K562 (cell line): Measurements from ENCODE around the gene LAPTM5. TPM values are rescaled to one million over a fixed set of nuclear protein-coding genes. Genes with fewer than 3 reads are reported as not detected.

Experiments
- ATAC-seq: fragments of 200-7000 bp; cut with Tn5 transposase; 3 replicates; pipeline ENCODE4 v1.9.1; 2020; ENCODE audit warnings: moderate library complexity
- BruUV-seq: library from RNA; stranded (reverse); fragments of 400-500 nt; replicated peaks from 2 replicates; lab custom pipeline; 2021; lab: Mats Ljungman, UMichigan
- CTCF ChIA-PET: fragments of 300-600 bp; formaldehyde crosslinking; extraction: SDS; loops from one replicate; lab custom pipeline; 2021; ENCODE audit warnings: low intra/inter-chr PET ratio; lab: Yijun Ruan, JAX
- POLR2A ChIA-PET: fragments of 300-600, 350-650 bp; sonication (Branson Sonifier 250); formaldehyde crosslinking; extraction: SDS; loops from one replicate; lab custom pipeline; 2021; ENCODE audit warnings: antibody characterized with exemption, inconsistent platforms; lab: Yijun Ruan, JAX
- DNase-seq, 4 experiments: peaks; one replicate each; pipeline versions ENCODE4 v3.0.0 to v3.0.0-alpha.2; 2011 to 2018; ENCODE audit warnings: low spot score in 3 of 4, mixed read lengths in 3 of 4; ENCODE audit errors: extremely low read depth in 1 of 4
- FAIRE-seq: peaks from 2 replicates; lab custom pipeline; 2011; peaks lifted over from hg19 to GRCh38; lab: Jason Lieb, UNC
- H2AFZ ChIP-seq: 2 replicates; pipeline ENCODE4 v1.6.0; 2011; ENCODE audit warnings: low read depth, low read length, control low read depth, inconsistent platforms
- H3K27ac ChIP-seq: fragments of 200-600 bp; 3 replicates; pipeline ENCODE4 v1.8.0; 2011; ENCODE audit warnings: low read depth, mild to moderate bottlenecking, control low read depth, inconsistent platforms, low read length, moderate library complexity, mixed read lengths; ENCODE audit errors: extremely low read depth
- H3K27me3 ChIP-seq, 2 experiments: fragments of 300-600 bp in 1 of 2; 2 replicates in 1 of 2; 3 replicates in 1 of 2; pipeline versions ENCODE4 v1.6.0 to v1.8.0; 2011; ENCODE audit warnings: inconsistent platforms in 2 of 2, low read length in 2 of 2, mild to moderate bottlenecking in 1 of 2, mixed read lengths in 1 of 2, moderate library complexity in 1 of 2; ENCODE audit not compliant: control insufficient read depth in 2 of 2, insufficient read depth in 2 of 2
- H3K36me3 ChIP-seq: fragments of 300-600 bp; 3 replicates; pipeline ENCODE4 v1.8.0; 2011; ENCODE audit warnings: mild to moderate bottlenecking, low read length, inconsistent platforms; ENCODE audit not compliant: control insufficient read depth, insufficient read depth
- H3K4me1 ChIP-seq, 2 experiments: fragments of 200-600 bp in 1 of 2; replicated peaks in 1 of 2; 2 replicates in 1 of 2; 3 replicates in 1 of 2; pipeline versions ENCODE4 v1.5.1 to v1.8.0; 2011; ENCODE audit warnings: inconsistent platforms in 2 of 2, low read length in 2 of 2, mild to moderate bottlenecking in 1 of 2, mixed read lengths in 1 of 2, moderate library complexity in 1 of 2; ENCODE audit not compliant: control insufficient read depth in 2 of 2, insufficient read depth in 2 of 2
- H3K4me2 ChIP-seq: 2 replicates; pipeline ENCODE4 v1.6.1; 2011; ENCODE audit warnings: low read length, control low read depth, inconsistent platforms, mixed read lengths; ENCODE audit not compliant: insufficient read depth
- H3K4me3 ChIP-seq: fragments of 200-600 bp; sonication (generic), shearing (Covaris generic); 2 replicates; pipeline ENCODE4 v1.5.1; 2016; ENCODE audit warnings: control low read depth, inconsistent platforms
- H3K79me2 ChIP-seq: fragments of 200-600 bp; 3 replicates; pipeline ENCODE4 v1.8.0; 2011; ENCODE audit warnings: low read length, inconsistent platforms; ENCODE audit not compliant: control insufficient read depth, insufficient read depth
- H3K9ac ChIP-seq, 2 experiments: 2 replicates each; pipeline versions ENCODE4 v1.6.0 to v1.6.1; 2011; ENCODE audit warnings: low read depth in 2 of 2, low read length in 2 of 2, control low read depth in 1 of 2, inconsistent platforms in 1 of 2, mild to moderate bottlenecking in 1 of 2, mixed read lengths in 1 of 2; ENCODE audit not compliant: insufficient read depth in 1 of 2
- H3K9me1 ChIP-seq: one replicate; pipeline ENCODE4 v1.6.0; 2011; ENCODE audit warnings: inconsistent platforms, mild to moderate bottlenecking, low read length, moderate library complexity; ENCODE audit not compliant: control insufficient read depth, insufficient read depth
- H3K9me3 ChIP-seq: replicated peaks from 2 replicates; pipeline ENCODE4 v1.5.1; 2011; ENCODE audit warnings: low read depth, low read length, inconsistent platforms; ENCODE audit not compliant: control insufficient read depth, insufficient read depth
- H4K20me1 ChIP-seq: replicated peaks from 2 replicates; pipeline ENCODE4 v1.6.1; 2011; ENCODE audit warnings: low read length, inconsistent platforms, mixed read lengths; ENCODE audit not compliant: control insufficient read depth, insufficient read depth
- BCOR ChIP-seq: fragments of 450-650 bp; IDR thresholded peaks from 2 replicates; pipeline ENCODE4 v1.6.1; 2016
- ESRRA ChIP-seq: fragments of 450-650 bp; IDR thresholded peaks from 2 replicates; pipeline ENCODE4 v1.6.1; 2014; ENCODE audit warnings: low read depth, mild to moderate bottlenecking, moderate library complexity, borderline replicate concordance
- GABPB1 ChIP-seq: sonication (generic); formaldehyde crosslinking; IDR thresholded peaks from 2 replicates; pipeline ENCODE4 v1.8.0; 2022; ENCODE audit warnings: mild to moderate bottlenecking, missing genetic modification reagents
- HDAC2 ChIP-seq: fragments of 450-650 bp; IDR thresholded peaks from 2 replicates; pipeline ENCODE4 v1.6.1; 2016; ENCODE audit warnings: mild to moderate bottlenecking
- KDM1A ChIP-seq, 2 experiments: fragments of 450-650 bp; IDR thresholded peaks; 2 replicates each; pipeline ENCODE4 v1.6.1; 2016; ENCODE audit warnings: mild to moderate bottlenecking in 2 of 2
- KDM2B ChIP-seq: fragments of 250-450 bp; sonication (Bioruptor Pico); IDR thresholded peaks from 2 replicates; pipeline ENCODE4 v1.8.0; 2021; ENCODE audit warnings: mild to moderate bottlenecking, moderate library complexity
- MEIS2 ChIP-seq: fragments of 450-650 bp; IDR thresholded peaks from 2 replicates; pipeline ENCODE4 v1.6.1; 2014; ENCODE audit warnings: mild to moderate bottlenecking; ENCODE audit not compliant: partially characterized antibody
- NCOA6 ChIP-seq: fragments of 450-650 bp; IDR thresholded peaks from 2 replicates; pipeline ENCODE4 v1.6.1; 2017; ENCODE audit warnings: mild to moderate bottlenecking
- RBM25 ChIP-seq: fragments of 200-400 bp; formaldehyde crosslinking; IDR thresholded peaks from 2 replicates; pipeline ENCODE4 v1.6.1; 2018; ENCODE audit warnings: low read length, low read depth, moderate library complexity; ENCODE audit not compliant: severe bottlenecking
- RCOR1 ChIP-seq, 2 experiments: IDR thresholded peaks; 2 replicates each; pipeline ENCODE4 v1.6.1; 2012; ENCODE audit warnings: low read depth in 2 of 2, low read length in 2 of 2, borderline replicate concordance in 1 of 2, improper control_type of control experiment in 1 of 2
- TGIF2 ChIP-seq: sonication (generic); formaldehyde crosslinking; IDR thresholded peaks from 2 replicates; pipeline ENCODE4 v1.8.1; 2022; ENCODE audit warnings: mild to moderate bottlenecking, missing genetic modification reagents, moderate library complexity
- TRIM28 ChIP-seq: fragments of 450-650 bp; IDR thresholded peaks from 2 replicates; pipeline ENCODE4 v1.6.1; 2017
- USF1 ChIP-seq: sonication (generic); formaldehyde crosslinking; IDR thresholded peaks from 2 replicates; pipeline ENCODE4 v1.9.0; 2022; ENCODE audit warnings: mild to moderate bottlenecking, missing genetic modification reagents
- ZFP1 ChIP-seq: fragments of 450-650 bp; formaldehyde crosslinking; IDR thresholded peaks from 2 replicates; pipeline ENCODE4 v1.4.0; 2020; ENCODE audit warnings: mild to moderate bottlenecking, mixed read lengths
- ZFP36 ChIP-seq: fragments of 150-350 bp; IDR thresholded peaks from 2 replicates; pipeline ENCODE4 v1.6.1; 2018; ENCODE audit warnings: low read length, low read depth; ENCODE audit not compliant: partially characterized antibody
- ZNF24 ChIP-seq: fragments of 450-650 bp; IDR thresholded peaks from 2 replicates; pipeline ENCODE4 v1.6.1; 2016
- ZNF561 ChIP-seq: fragments of 450-650 bp; formaldehyde crosslinking; conservative IDR thresholded peaks from 2 replicates; pipeline ENCODE4 v1.4.0; 2020; ENCODE audit warnings: mild to moderate bottlenecking, moderate library complexity
- ZZZ3 ChIP-seq: fragments of 450-650 bp; IDR thresholded peaks from 2 replicates; pipeline ENCODE4 v1.6.1; 2016; ENCODE audit warnings: antibody characterized with exemption, mild to moderate bottlenecking, moderate library complexity
- WGBS: fragments of 100-300 bp; shearing (Covaris generic); methylation state at CpG from one replicate; pipeline ENCODE4 v1.1.6; 2016; ENCODE audit warnings: low coverage, mixed read lengths; ENCODE audit not compliant: insufficient coverage; ENCODE audit errors: missing lambda C conversion rate; 5-methylcytosine and 5-hydroxymethylcytosine counted together
- in situ Hi-C: fragments of 300-500 bp; cut with MboI; formaldehyde crosslinking; loops from 4 replicates; pipeline ENCODE4 v1.15.0; 2018; ENCODE audit warnings: inconsistent platforms, mixed read lengths
- intact Hi-C: fragments of 100-400 bp; cut with micrococcal nuclease; formaldehyde crosslinking; loops from 2 replicates; pipeline ENCODE4 v1.14.2; 2022
- polyA plus RNA-seq, 8 experiments: library from polyadenylated mRNA; depleted of rRNA in 4 of 8; stranded (reverse) in 5 of 8; unstranded in 3 of 8; fragments of >200 nt; fragmentation: Nextera tagmentation in 2 of 8; fragmentation: Illumina TruSeq in 1 of 8; extraction: Ambion mirVana in 2 of 8; extraction: Trizol in 1 of 8; gene quantifications; 2 replicates each; pipeline versions ENCODE4 v1.2.1 to v1.2.3, GENCODE V29; 2011 to 2014; ENCODE audit warnings: inconsistent platforms in 1 of 8, missing spikeins in 1 of 8
- total RNA-seq, 7 experiments: library from RNA; depleted of rRNA in 6 of 7; stranded (reverse); fragments of >200 nt in 6 of 7; fragmentation: Illumina TruSeq in 2 of 7; extraction: Trizol in 2 of 7; gene quantifications; 2 replicates each; pipeline versions ENCODE4 v1.2.1 to v1.2.3, GENCODE V29; 2011 to 2021; ENCODE audit warnings: low replicate concordance in 1 of 7

LAPTM5 gene
- total and polyA plus RNA-seq, 9 of the 15 experiments (the other 6 are each of a cell fraction or from before 2014, with no cell fraction given) = 2.4 to 47.3 (median 20.3) TPM

GRCh38 chr1:30742300-30742962 lies 15.1 kb downstream of the LAPTM5 start:
- Histone ChIP-seq H3K9me1 (no peaks in the 10 kb centered on the region), H3K4me2 (no peak overlapping the region), H3K79me2 (no peaks in the 10 kb centered on the region; the same call in 2 of the 3 replicates), H3K27me3 (no peaks in the 10 kb centered on the region), H3K36me3 (no peaks in the 10 kb centered on the region; the same call in 2 of the 3 replicates), H3K9me3 (peaks cover 9% of the 10 kb centered on the region), H2AFZ (no peak overlapping the region), H3K27ac (no peak overlapping the region), H3K9ac (peak overlapping the region in 1 of 2 experiments; percentile 42; a peak in 1 of 4 replicates), H3K4me3 (no peak overlapping the region), H4K20me1 (no peaks in the 10 kb centered on the region), H3K4me1 (peaks cover 48 to 60% of the 10 kb centered on the region in 2 experiments)
- in situ Hi-C loops (no loop called here), intact Hi-C loops (no loop called here)
- POLR2A ChIA-PET = interaction anchor here (0.6 to 1.6 kb wide), 5 partner anchors 10 to 1687 kb away, joined by 3 to 4 read pairs (median 3); no protein-coding TSS in a partner anchor
- CTCF ChIA-PET = no interaction called here
- 79% methylated on average over 11 of the region's 11 CpGs for WGBS
- no peak for FAIRE-seq
- TF ChIP-seq ESRRA = peak; percentile 19; the same call in 1 of the 2 replicates
- no peak for TF ChIP-seq ZNF561
- TF ChIP-seq MEIS2 = no peak
- peak; percentile 30; the same call in 1 of the 2 replicates for TF ChIP-seq ZNF24
- no peak for TF ChIP-seq ZFP1
- TF ChIP-seq RBM25 = peak; percentile 83
- no peak for TF ChIP-seq KDM2B (CRISPR knock-in tag)
- TF ChIP-seq HDAC2 = peak; percentile 54; the same call in 1 of the 2 replicates
- TF ChIP-seq TRIM28 = no peak
- TF ChIP-seq NCOA6 = no peak
- TF ChIP-seq ZZZ3 = no peak
- peak; percentile 28; the same call in 1 of the 2 replicates for TF ChIP-seq USF1 (CRISPR knock-in tag)
- peak; percentile 94 for TF ChIP-seq BCOR
- no peak for TF ChIP-seq GABPB1
- TF ChIP-seq ZFP36 = no peak
- peak; percentile 55 to 71 for TF ChIP-seq KDM1A (IDR thresholded peaks at IDR 0.05)
- no peak for TF ChIP-seq TGIF2
- peak in 1 of 2 experiments; percentile 44; a peak in 1 of 4 replicates for TF ChIP-seq RCOR1 (IDR thresholded peaks at IDR 0.05; ENCODE audit: borderline replicate concordance in 1 of 2, low read depth in 2 of 2, low read length in 2 of 2)
- no peak for ATAC-seq
- DNase-seq = no peak
- no TSS peak for BruUV-seq
